Epidermal melanocyte (primary cell): ENCODE data around the gene PPP1CC.
"Not testable (repeated sequence)": the region's sequence is repeated elsewhere in the genome, so short reads cannot be mapped to it uniquely, and the experiment has no call there.

ENCODE experiments used
- DNase-seq: peaks from one replicate; pipeline ENCODE4 v3.0.0; 2011; ENCODE audit warnings: low spot score; ENCODE audit not compliant: insufficient read length

PPP1CC gene

GRCh38 chr12:110742718-110743570 is at the start of gene PPP1CC:
Gene PPP1CC (minus strand): TSS chr12:110742891. CDS start chr12:110742707, 184 bp downstream.
- DNase-seq, result peak; percentile 72

- no peak for DNase-seq
Observed at GRCh38 chr12:110791589-110791988, 48.9 kb upstream of the PPP1CC start.

- DNase-seq, result no peak
Observed at GRCh38 chr12:110790301-110790700, 47.6 kb upstream of the PPP1CC start.

DNA sequence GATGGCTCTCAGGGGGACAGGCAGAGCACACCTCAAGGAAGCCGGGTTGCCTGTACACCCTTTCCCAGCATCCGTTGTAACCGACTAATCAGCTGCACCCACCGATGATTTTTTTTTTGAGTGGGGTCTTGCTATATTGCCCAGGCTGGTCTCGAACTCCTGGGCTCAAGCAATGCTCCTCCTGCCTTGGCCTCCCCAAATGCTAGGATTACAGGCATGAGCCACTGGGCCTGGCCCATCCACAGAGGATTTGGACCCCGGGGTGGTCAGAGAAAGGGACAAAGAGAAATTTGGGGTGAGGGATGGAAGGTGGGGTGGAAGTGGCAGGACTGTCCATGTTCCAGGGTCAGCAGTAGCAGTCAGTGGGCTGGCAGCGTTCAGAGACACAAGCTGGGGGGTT is 43.3 kb upstream of the PPP1CC start:
- no peak for DNase-seq

DNA sequence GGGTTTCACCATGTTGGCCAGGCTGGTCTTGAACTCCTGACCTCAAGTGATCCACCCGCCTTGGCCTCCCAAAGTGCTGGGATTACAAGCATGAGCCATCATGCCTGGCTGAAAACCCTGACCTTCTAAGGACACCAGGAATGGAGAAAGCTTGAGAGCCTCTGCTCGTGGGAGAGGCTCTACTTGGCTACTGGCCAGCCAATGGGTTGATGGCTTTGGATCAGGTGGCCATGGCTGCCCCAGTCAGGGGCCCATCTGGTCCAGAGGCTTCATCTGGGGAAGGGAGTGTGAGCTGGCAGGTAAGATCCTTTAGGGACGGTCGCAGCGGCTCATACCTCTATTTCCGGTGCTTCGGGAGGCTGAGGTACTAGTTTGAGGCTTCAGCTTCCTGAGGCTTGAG is 42.5 kb upstream of the PPP1CC start:
- no peak for DNase-seq

- DNase-seq, result no peak
Observed at GRCh38 chr12:110782922-110783321, 40.2 kb upstream of the PPP1CC start.

DNA sequence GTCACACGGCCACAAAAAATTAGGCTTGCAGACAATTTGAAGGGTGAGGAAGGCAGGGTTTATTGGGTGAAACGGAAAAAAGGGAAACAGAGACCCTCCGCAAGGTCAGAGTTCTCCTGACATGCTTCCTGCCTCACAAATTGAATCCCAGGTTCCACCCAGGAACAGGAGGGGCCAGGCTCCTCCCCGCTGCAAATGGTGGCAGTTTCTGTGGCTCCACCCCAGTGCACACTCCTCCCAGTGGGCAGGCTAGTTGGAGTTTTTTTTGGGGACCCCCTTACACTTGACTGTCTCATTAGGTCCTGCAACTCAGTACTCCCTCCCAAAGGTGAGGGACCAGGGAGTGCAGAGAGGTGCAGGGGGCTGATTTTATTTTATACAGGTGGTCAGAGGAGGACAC is 39.4 kb upstream of the PPP1CC start:
- DNase-seq, result no peak

DNA sequence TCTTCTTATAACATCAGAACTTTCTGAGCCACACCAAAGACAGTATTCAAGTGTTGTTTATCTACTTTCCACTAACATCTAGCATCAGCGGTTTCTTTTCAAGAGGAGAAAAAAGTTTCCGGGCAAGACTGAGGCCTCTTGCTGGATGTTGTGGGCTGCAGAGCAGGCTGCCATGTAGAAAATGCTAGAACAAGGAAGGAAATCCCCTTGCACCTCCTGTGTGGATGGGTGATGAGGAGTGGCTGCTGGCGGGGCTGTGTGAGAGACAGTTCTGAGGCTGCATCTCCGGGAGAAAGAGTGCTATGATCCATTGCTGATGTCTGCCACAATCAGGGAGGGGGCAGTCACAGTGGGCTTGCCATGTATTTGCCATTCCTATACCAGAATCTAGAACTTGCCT is 37.8 kb upstream of the PPP1CC start:
- DNase-seq, result no peak

GRCh38 chr12:110778833-110779577 is 36.3 kb upstream of the PPP1CC start:
- DNase-seq, result no peak

DNA sequence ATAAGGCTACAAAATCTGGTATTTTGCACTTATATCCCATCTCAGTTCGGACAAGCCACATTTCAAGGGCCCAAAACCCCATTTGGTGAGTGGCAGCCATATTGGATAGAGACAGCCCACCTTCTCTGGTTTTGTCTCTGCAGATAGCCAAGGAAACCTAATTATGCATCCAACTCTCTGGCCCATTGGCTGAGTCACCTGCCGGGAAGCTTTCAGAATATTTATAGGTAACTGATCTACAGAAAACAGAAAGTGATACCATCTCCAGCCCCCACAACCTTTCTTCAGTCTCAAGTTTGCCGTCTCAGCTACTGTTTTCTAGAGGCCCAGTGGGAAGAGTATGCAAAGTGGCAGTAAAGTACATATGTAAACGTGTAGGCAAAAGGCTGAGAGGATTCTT is 33.7 kb upstream of the PPP1CC start:
- no peak for DNase-seq

DNA sequence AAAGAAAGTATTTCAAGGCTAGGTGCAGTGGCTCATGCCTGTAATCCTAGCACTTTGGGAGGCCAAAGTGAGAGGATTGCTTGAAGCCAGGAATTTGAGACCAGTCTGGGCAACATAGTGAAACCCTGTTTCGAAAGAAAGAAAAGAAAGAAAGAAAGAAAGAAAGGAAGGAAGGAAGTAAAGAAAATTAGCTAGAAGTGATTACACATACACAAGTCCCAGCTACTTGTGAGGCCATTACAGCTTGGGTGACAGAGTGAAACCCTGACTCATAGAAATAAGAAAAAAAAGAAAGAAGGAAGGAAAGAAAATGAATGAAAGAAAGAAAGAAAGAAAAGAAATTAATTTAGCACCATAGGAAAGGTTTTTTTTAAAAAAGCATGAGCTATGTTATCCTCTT is 33.3 kb upstream of the PPP1CC start:
- no peak for DNase-seq

- no peak for DNase-seq
Observed at GRCh38 chr12:110774824-110775223, 32.1 kb upstream of the PPP1CC start.

- DNase-seq, result no peak
Observed at GRCh38 chr12:110768960-110769359, 26.3 kb upstream of the PPP1CC start.

DNA sequence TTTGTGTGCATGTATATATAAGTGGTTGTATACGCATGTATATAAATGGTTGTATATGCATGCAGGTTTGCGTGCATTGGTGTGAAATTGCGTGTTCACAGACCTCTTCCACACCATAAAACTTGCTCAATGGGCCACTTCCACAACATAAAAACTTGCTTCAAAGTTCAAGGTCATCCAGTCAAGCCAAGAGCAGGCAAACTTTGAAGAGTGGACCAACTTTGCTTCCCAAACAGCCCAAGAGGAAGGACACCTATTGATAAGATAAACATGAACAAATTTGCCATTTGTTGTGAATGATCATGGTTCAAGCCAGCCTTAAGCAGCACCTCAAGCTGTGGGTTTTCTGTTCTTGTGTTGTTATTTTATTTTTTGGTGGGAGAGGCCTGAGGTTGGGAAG is 25.2 kb upstream of the PPP1CC start:
- no peak for DNase-seq

- DNase-seq, result no peak
Observed at GRCh38 chr12:110766311-110767154, 23.8 kb upstream of the PPP1CC start.

DNA sequence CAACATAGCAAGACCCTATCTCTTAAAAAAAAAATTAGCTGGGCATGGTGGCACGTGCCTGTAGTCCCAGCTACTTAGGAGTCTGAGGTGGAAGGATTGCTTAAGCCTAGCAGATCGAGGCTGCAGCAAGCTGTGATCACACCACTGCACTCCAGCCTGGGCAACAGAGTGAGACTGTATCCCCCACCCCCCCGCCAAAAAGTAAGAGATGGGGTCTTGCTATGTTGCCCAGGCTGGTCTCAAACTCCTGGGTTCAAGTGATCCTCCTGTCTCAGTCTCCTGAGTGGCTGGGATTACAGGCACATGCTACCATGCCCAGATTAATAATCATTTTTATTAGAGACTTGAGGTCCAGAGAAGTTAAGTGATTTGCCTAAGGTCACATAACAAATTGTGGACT is 22.9 kb upstream of the PPP1CC start:
- DNase-seq, result not testable (repeated sequence)

- DNase-seq, result no peak
Observed at GRCh38 chr12:110765111-110765510, 22.4 kb upstream of the PPP1CC start.

GRCh38 chr12:110763583-110763982 is 20.9 kb upstream of the PPP1CC start:
- no peak for DNase-seq

DNA sequence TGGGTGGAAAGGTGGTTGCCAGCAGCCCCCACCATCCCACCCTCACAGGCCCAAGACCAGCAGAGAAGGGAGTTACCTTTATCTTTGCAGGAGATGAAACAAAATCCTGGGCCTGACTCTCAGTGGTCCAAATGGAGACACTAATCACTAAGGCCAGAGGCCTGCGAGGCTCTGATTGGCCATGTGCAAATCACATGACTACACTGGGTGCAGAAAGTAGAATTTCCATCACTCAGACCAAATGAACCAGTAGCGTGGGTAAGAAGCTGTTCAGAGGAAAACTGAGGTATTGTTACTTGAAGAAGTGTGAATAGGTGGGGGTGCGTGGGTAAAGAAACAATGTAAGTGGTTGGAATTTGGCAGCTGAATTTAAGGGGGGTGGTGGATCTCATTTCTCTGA is 20.2 kb upstream of the PPP1CC start:
- no peak for DNase-seq

- DNase-seq, result no peak
Observed at GRCh38 chr12:110760204-110760609, 17.5 kb upstream of the PPP1CC start.

DNA sequence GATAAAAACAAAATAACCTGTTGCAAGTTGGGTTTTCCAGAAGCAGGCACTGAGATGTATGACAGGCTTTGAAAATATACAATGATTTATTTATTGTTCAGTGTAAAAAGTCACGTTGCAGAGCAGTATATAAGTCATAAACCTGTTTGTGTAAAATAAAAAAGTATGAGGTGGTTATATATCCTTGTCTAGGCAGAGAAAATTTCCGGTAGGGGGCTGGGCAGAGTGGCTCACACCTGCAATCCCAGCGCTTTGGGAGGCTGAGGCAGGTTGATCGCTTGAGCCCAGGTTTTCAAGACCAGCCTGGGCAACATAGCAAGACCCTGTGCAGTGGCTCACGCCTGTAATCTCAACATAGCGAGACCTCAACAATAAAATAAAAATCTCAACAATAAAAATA is 16.2 kb upstream of the PPP1CC start:
- DNase-seq, result no peak

- DNase-seq, result no peak
Observed at GRCh38 chr12:110756611-110757010, 13.9 kb upstream of the PPP1CC start.
